ENCODE data around the gene PLEK2. TPM values are rescaled to one million over a fixed set of nuclear protein-coding genes. Genes with fewer than 3 reads are reported as not detected.

PLEK2 gene
- total and polyA plus RNA-seq, 2 donors (not counting 3 experiments of a cell fraction or from before 2014, with no cell fraction given): 1.4 to 3.8 TPM

GRCh38 chr14:67396381-67396970 is 15.5 kb downstream of the PLEK2 start:
- Histone ChIP-seq H3K27ac (ENCODE audit: insufficient read depth, low read depth, low read length) (peak overlapping the region; percentile 2), H2AFZ (ENCODE audit: low read depth, low read length) (no peak overlapping the region), H3K36me3 (ENCODE audit: control insufficient read depth in 2 of 2, extremely low read depth in 1 of 2, insufficient read depth in 2 of 2, low read length in 2 of 2) (no peaks in the 10 kb centered on the region), H3K27me3 (ENCODE audit: control insufficient read depth in 2 of 2, insufficient read depth in 2 of 2, low read length in 2 of 2) (no peaks in the 10 kb centered on the region), H3K4me3 (replicated peaks in 1 of 3; ENCODE audit: insufficient read depth in 1 of 3, low read depth in 1 of 3, low read length in 3 of 3) (no peak overlapping the region), H3K79me2 (ENCODE audit: control insufficient read depth, insufficient read depth, low read length) (no peaks in the 10 kb centered on the region), H3K4me1 (ENCODE audit: control insufficient read depth, extremely low read depth, insufficient read depth, low read length) (peaks cover 16% of the 10 kb centered on the region), H4K20me1 (replicated peaks; ENCODE audit: control insufficient read depth, extremely low read depth, insufficient read depth, low read length) (no peaks in the 10 kb centered on the region), H3K9me3 (replicated peaks; ENCODE audit: control insufficient read depth, insufficient read depth, low read length) (no peaks in the 10 kb centered on the region), H3K9ac (replicated peaks; ENCODE audit: extremely low read depth, insufficient read depth, low read length) (no peak overlapping the region), H3K9me1 (replicated peaks; ENCODE audit: control insufficient read depth, extremely low read depth, insufficient read depth, low read length) (no peaks in the 10 kb centered on the region), H3K4me2 (ENCODE audit: insufficient read depth, low read length) (no peak overlapping the region)
- TF ChIP-seq POLR2A (IDR thresholded peaks at IDR 0.05; ENCODE audit: low read depth, low read length) (no peak), MYC (IDR thresholded peaks at IDR 0.05; ENCODE audit: low read depth, low read length) (no peak), EZH2 (IDR thresholded peaks at IDR 0.05; ENCODE audit: borderline replicate concordance, low read depth, low read length, severe bottlenecking) (no peak), FOS (IDR thresholded peaks at IDR 0.05; ENCODE audit: borderline replicate concordance, insufficient read depth, low read length) (no peak), POLR2AphosphoS5 (IDR thresholded peaks at IDR 0.05; ENCODE audit: insufficient read depth, low read depth, low read length) (no peak), CTCF (IDR thresholded peaks at IDR 0.05; ENCODE audit: extremely low read depth in 1 of 2, insufficient read depth in 1 of 2, low read depth in 1 of 2, low read length in 2 of 2) (no peak), JUN (IDR thresholded peaks at IDR 0.05; ENCODE audit: borderline replicate concordance, insufficient read depth, insufficient read length, low read depth) (no peak), GATA2 (IDR thresholded peaks at IDR 0.05; ENCODE audit: insufficient read depth, insufficient read length, low read depth, low read length) (no peak), MAX (IDR thresholded peaks at IDR 0.05; ENCODE audit: insufficient read depth, insufficient read length) (no peak)
- FAIRE-seq (no peak), DNase-seq (ENCODE audit: low read depth, low spot score) (no peak)
- dilution Hi-C loops (cut with MboI; ENCODE audit: extremely low pct_ligation_motif_present, low sequenced_read_pairs) (no loop called here), intact Hi-C loops (cut with micrococcal nuclease) (loop anchor here (1.0 kb wide), 1 partner anchor 18 kb away; no protein-coding TSS in a partner anchor)
- CTCF ChIA-PET: interaction anchor here (0.9 to 1.8 kb wide), 5 partner anchors 10 to 175 kb away, joined by 3 to 10 read pairs (median 6); no protein-coding TSS in a partner anchor
- POLR2A ChIA-PET: no interaction called here
- BruUV-seq (replicated peaks): no TSS peak
